OCI-LY7 (cell line): ENCODE results near the gene KHDRBS2. TPM values are rescaled to one million over a fixed set of nuclear protein-coding genes. Genes with fewer than 3 reads are reported as not detected.

Experiments used
- BruUV-seq: library from RNA; stranded (reverse); fragments of 400-500 nt; replicated peaks from 2 replicates; lab custom pipeline; 2021; lab: Mats Ljungman, UMichigan
- CTCF ChIA-PET: fragments of 300-600 bp; sonication (Branson Sonifier 250); formaldehyde crosslinking; loops from one replicate; lab custom pipeline; 2022; ENCODE audit warnings: antibody characterized with exemption; ENCODE audit not compliant: unreplicated experiment; lab: Charles Lee
- POLR2A ChIA-PET: fragments of 300-600 bp; sonication (Branson Sonifier 250); formaldehyde crosslinking; loops from one replicate; lab custom pipeline; 2022; ENCODE audit warnings: antibody characterized with exemption; lab: Charles Lee
- DNase-seq: peaks from one replicate; pipeline ENCODE4 v3.0.0-alpha.2; 2015; ENCODE audit warnings: low spot score
- H2AFZ ChIP-seq: fragments of 200-600 bp; sonication (generic), shearing (Covaris generic); 2 replicates; pipeline ENCODE4 v1.6.1; 2014; ENCODE audit warnings: mild to moderate bottlenecking, antibody characterized with exemption, low read length, moderate library complexity
- H3K27ac ChIP-seq: fragments of 200-600 bp; sonication (generic); 2 replicates; pipeline ENCODE4 v1.5.1; 2014; ENCODE audit warnings: mixed run types, low read depth, mild to moderate bottlenecking, moderate library complexity, low read length, inconsistent platforms; ENCODE audit not compliant: poor library complexity, severe bottlenecking
- H3K36me3 ChIP-seq: fragments of 200-600 bp; sonication (generic); 2 replicates; pipeline ENCODE4 v1.6.1; 2014; ENCODE audit warnings: mild to moderate bottlenecking, antibody characterized with exemption, low read length, moderate library complexity, mixed read lengths; ENCODE audit not compliant: insufficient read depth
- H3K4me1 ChIP-seq: fragments of 200-600 bp; sonication (generic); 2 replicates; pipeline ENCODE4 v1.5.1; 2014; ENCODE audit warnings: mild to moderate bottlenecking, low read length; ENCODE audit not compliant: insufficient read depth, poor library complexity, severe bottlenecking
- H3K4me2 ChIP-seq: fragments of 200-600 bp; sonication (generic); 2 replicates; pipeline ENCODE4 v1.6.1; 2014; ENCODE audit warnings: mild to moderate bottlenecking, low read length
- H3K4me3 ChIP-seq: fragments of 200-600 bp; sonication (generic); 2 replicates; pipeline ENCODE4 v1.5.1; 2014; ENCODE audit warnings: mild to moderate bottlenecking, low read depth, low read length; ENCODE audit not compliant: poor library complexity, severe bottlenecking
- H3K79me2 ChIP-seq: fragments of 200-600 bp; sonication (generic); 2 replicates; pipeline ENCODE4 v1.6.1; 2016; ENCODE audit warnings: low read depth, mild to moderate bottlenecking, low read length, moderate library complexity, mixed read lengths; ENCODE audit not compliant: insufficient read depth
- H3K9me2 ChIP-seq: fragments of 200-600 bp; sonication (generic); 2 replicates; pipeline ENCODE4 v1.6.1; 2016; ENCODE audit warnings: mild to moderate bottlenecking, low read length, mixed read lengths; ENCODE audit not compliant: insufficient read depth
- H3K9me3 ChIP-seq: fragments of 200-600 bp; sonication (generic); 2 replicates; pipeline ENCODE4 v1.6.1; 2014; ENCODE audit warnings: mild to moderate bottlenecking, mixed run types, low read length, mixed read lengths
- H4K20me1 ChIP-seq: fragments of 200-600 bp; sonication (generic); 2 replicates; pipeline ENCODE4 v1.6.1; 2014; ENCODE audit warnings: mild to moderate bottlenecking, antibody characterized with exemption, low read length, moderate library complexity, mixed read lengths; ENCODE audit not compliant: insufficient read depth
- EZH2phosphoT487 ChIP-seq: fragments of 200-600 bp; sonication (generic); IDR thresholded peaks from 2 replicates; pipeline ENCODE4 v1.6.1; 2018; ENCODE audit warnings: low read depth, borderline replicate concordance, mild to moderate bottlenecking, mixed run types, antibody characterized with exemption, low read length, moderate library complexity, mixed read lengths
- intact Hi-C: fragments of 100-400 bp; cut with micrococcal nuclease; formaldehyde crosslinking; loops from one replicate; pipeline ENCODE4 v1.10.0; 2022; ENCODE audit not compliant: unreplicated experiment
- total RNA-seq, 2 experiments: library from RNA; depleted of rRNA in 1 of 2; stranded (reverse); fragments of >200 nt in 1 of 2; shearing (Covaris generic) in 1 of 2; gene quantifications; 2 replicates each; pipeline ENCODE4 v1.2.3, GENCODE V29; 2014 to 2022
- TF ChIP-seq, protein P1 (sequence below): fragments of 200-600 bp; sonication (generic); conservative IDR thresholded peaks from 2 replicates; pipeline ENCODE4 v1.5.1; 2014; ENCODE audit warnings: mild to moderate bottlenecking, antibody characterized with exemption, low read length, moderate library complexity, mixed read lengths

The KHDRBS2 gene
- total RNA-seq, 2 experiments from 2014 or later = 1.7 to 7.6 TPM

DNA sequence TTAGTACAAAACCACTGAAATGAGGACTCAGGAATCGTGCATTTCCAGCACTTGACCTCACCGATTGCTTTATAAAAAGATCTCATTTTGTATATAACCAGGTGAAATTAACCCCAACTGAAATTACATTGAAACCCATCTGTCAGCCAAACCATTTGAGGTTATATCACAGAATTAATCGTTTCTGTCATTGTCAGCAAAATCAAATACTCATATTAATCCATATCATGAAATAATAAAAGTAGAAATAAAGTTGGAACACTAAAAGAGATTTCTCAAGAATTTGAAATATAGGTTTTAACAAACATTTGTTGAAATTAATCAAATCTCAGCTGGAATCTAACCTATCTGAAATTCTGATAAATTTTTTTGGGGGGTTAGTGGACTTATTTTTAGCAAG, 23.7 kb downstream of the KHDRBS2 start:
- Histone ChIP-seq H3K27ac (no peak overlapping the region), H3K79me2 (no peaks in the 10 kb centered on the region), H4K20me1 (no peaks in the 10 kb centered on the region), H3K9me3 (no peaks in the 10 kb centered on the region), H3K4me1 (no peaks in the 10 kb centered on the region), H3K36me3 (no peaks in the 10 kb centered on the region), H3K4me2 (no peak overlapping the region), H3K9me2 (no peaks in the 10 kb centered on the region), H3K4me3 (no peak overlapping the region), H2AFZ (no peak overlapping the region)
- intact Hi-C loops = no loop called here
- POLR2A ChIA-PET = interaction anchor here (1.0 to 1.7 kb wide), 3 partner anchors 10 to 21 kb away, joined by 3 to 5 read pairs (median 4); no protein-coding TSS in a partner anchor
- no peak for TF ChIP-seq EZH2phosphoT487
- TF ChIP-seq, protein P1, sequence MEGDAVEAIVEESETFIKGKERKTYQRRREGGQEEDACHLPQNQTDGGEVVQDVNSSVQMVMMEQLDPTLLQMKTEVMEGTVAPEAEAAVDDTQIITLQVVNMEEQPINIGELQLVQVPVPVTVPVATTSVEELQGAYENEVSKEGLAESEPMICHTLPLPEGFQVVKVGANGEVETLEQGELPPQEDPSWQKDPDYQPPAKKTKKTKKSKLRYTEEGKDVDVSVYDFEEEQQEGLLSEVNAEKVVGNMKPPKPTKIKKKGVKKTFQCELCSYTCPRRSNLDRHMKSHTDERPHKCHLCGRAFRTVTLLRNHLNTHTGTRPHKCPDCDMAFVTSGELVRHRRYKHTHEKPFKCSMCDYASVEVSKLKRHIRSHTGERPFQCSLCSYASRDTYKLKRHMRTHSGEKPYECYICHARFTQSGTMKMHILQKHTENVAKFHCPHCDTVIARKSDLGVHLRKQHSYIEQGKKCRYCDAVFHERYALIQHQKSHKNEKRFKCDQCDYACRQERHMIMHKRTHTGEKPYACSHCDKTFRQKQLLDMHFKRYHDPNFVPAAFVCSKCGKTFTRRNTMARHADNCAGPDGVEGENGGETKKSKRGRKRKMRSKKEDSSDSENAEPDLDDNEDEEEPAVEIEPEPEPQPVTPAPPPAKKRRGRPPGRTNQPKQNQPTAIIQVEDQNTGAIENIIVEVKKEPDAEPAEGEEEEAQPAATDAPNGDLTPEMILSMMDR = no peak
- BruUV-seq = no TSS peak
- no peak for DNase-seq
- CTCF ChIA-PET = no interaction called here

DNA sequence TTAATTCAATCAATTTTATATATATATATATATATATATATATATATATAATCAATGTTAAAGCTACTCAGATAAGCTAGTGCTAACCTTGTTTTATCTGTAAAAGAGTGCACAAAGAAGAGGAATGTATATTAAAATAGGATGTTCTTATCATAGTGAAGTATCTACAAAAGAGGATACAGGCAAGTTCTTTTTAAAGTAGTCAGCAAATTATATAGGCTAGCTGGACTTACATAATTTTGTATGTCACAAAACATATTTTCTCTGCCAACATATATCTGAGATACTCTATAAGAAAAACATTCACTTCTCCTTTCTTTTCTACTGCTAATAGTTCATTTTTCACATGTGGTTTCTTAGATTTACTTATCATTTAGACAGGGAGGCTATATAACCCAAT, 39.9 kb downstream of the KHDRBS2 start:
- CTCF ChIA-PET = no interaction called here

DNA sequence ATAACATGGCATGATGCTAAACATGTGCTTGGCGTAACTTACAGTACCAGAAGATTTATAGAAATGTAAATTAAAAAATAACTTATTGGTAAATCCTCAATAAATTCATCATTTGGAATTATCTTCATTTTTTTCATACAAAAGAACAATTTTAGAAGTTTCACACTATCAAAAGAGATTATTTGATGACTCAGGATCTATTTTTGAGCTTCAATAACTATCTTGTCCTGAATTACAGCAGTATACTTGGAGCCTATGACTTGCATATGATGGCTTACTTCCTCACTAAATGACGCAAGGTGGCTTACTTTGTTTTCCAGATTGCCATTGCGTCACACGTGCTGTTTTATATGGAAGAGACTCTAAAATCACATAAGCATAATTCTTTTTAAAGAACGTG, 49.2 kb downstream of the KHDRBS2 start:
- ChIA-PET POLR2A (no interaction called here), CTCF (no interaction called here)
- intact Hi-C loops = no loop called here

More for the DNA sequence above, 39.9 kb downstream of the KHDRBS2 start:
- no peak overlapping the region for H3K4me2 ChIP-seq
- H3K36me3 ChIP-seq = no peaks in the 10 kb centered on the region
- H3K9me3 ChIP-seq = no peaks in the 10 kb centered on the region
- H2AFZ ChIP-seq = no peak overlapping the region
- intact Hi-C loops = no loop called here
- DNase-seq = no peak
- no peaks in the 10 kb centered on the region for H3K9me2 ChIP-seq
- H3K79me2 ChIP-seq = no peaks in the 10 kb centered on the region
- H3K27ac ChIP-seq = no peak overlapping the region
- TF ChIP-seq, protein P1 = no peak
- no peak for TF ChIP-seq EZH2phosphoT487
- H4K20me1 ChIP-seq = no peaks in the 10 kb centered on the region
- no peaks in the 10 kb centered on the region for H3K4me1 ChIP-seq
- no peak overlapping the region for H3K4me3 ChIP-seq
- POLR2A ChIA-PET = no interaction called here
- BruUV-seq = no TSS peak

More for the DNA sequence above, 49.2 kb downstream of the KHDRBS2 start:
- no TSS peak for BruUV-seq
- no peak overlapping the region for H3K4me3 ChIP-seq
- no peaks in the 10 kb centered on the region for H3K9me3 ChIP-seq
- no peak overlapping the region for H2AFZ ChIP-seq
- H3K4me1 ChIP-seq = no peaks in the 10 kb centered on the region
- H3K36me3 ChIP-seq = no peaks in the 10 kb centered on the region
- H3K79me2 ChIP-seq = no peaks in the 10 kb centered on the region
- no peak for TF ChIP-seq EZH2phosphoT487
- TF ChIP-seq, protein P1 = no peak
- no peaks in the 10 kb centered on the region for H4K20me1 ChIP-seq
- H3K4me2 ChIP-seq = no peak overlapping the region
- no peak for DNase-seq
- no peak overlapping the region for H3K27ac ChIP-seq
- H3K9me2 ChIP-seq = no peaks in the 10 kb centered on the region
